ENCODE measurements around the gene CENPA. TPM values are rescaled to one million over a fixed set of nuclear protein-coding genes. Genes with fewer than 3 reads are reported as not detected.

Gene CENPA
- total and polyA plus RNA-seq, 2 of the 13 experiments (the other 11 are each of a cell fraction or from before 2014, with no cell fraction given): 28.5 to 38.5 TPM

GRCh38 chr2:26772064-26773001, 13.5 kb upstream of the CENPA start (continued):
- TF ChIP-seq SKI (IDR thresholded peaks at IDR 0.05; ENCODE audit: partially characterized antibody): peak; percentile 43
- TF ChIP-seq ARNT2 (CRISPR knock-in tag; IDR thresholded peaks at IDR 0.05; ENCODE audit: low read depth): peak; percentile 31; the same call in 1 of the 2 replicates
- 0 out of 2 replicates have a peak, but pooled peaks have one; percentile 41 for TF ChIP-seq ARNTL (CRISPR knock-in tag; IDR thresholded peaks at IDR 0.05)
- TF ChIP-seq GATAD1 (CRISPR knock-in tag; IDR thresholded peaks at IDR 0.05): 0 out of 2 replicates have a peak, but pooled peaks have one; percentile 59
- peak; percentile 63; the same call in 1 of the 2 replicates for TF ChIP-seq ZNF792 (CRISPR knock-in tag; IDR thresholded peaks at IDR 0.05)
- TF ChIP-seq NR2F6 (IDR thresholded peaks at IDR 0.05): peak; percentile 63
- peak; percentile 91 for TF ChIP-seq NR2F6 (CRISPR knock-in tag; IDR thresholded peaks at IDR 0.05)
- TF ChIP-seq TEAD3 (CRISPR knock-in tag; optimal IDR thresholded peaks at IDR 0.05; ENCODE audit: borderline replicate concordance): peak; percentile 68
- 0 out of 2 replicates have a peak, but pooled peaks have one; percentile 35 for TF ChIP-seq PITX1 (CRISPR knock-in tag; IDR thresholded peaks at IDR 0.05)
- TF ChIP-seq KLF11 (CRISPR knock-in tag; IDR thresholded peaks at IDR 0.05): peak; percentile 65; the same call in 1 of the 2 replicates
- peak; percentile 69; the same call in 1 of the 2 replicates for TF ChIP-seq RXRA (CRISPR knock-in tag; IDR thresholded peaks at IDR 0.05)
- TF ChIP-seq ATF6 (CRISPR knock-in tag; conservative IDR thresholded peaks at IDR 0.05): no peak
- TF ChIP-seq ZNF878 (CRISPR knock-in tag; IDR thresholded peaks at IDR 0.05): peak; percentile 94
- TF ChIP-seq RFX5 (IDR thresholded peaks at IDR 0.05; ENCODE audit: low read depth, low read length): no peak
- TF ChIP-seq ZBTB38 (CRISPR knock-in tag; IDR thresholded peaks at IDR 0.05): peak; percentile 82
- no peak for TF ChIP-seq GABPA (IDR thresholded peaks at IDR 0.05; ENCODE audit: low read depth, low read length)
- peak; percentile 75 for TF ChIP-seq GABPA (CRISPR knock-in tag; IDR thresholded peaks at IDR 0.05; ENCODE audit: low read depth)
- peak; percentile 59; the same call in 1 of the 2 replicates for TF ChIP-seq ZSCAN21 (CRISPR knock-in tag; IDR thresholded peaks at IDR 0.05; ENCODE audit: borderline replicate concordance)
- peak; percentile 57; the same call in 1 of the 2 replicates for TF ChIP-seq ZNF790 (CRISPR knock-in tag; IDR thresholded peaks at IDR 0.05; ENCODE audit: borderline replicate concordance)
- peak; percentile 83 for TF ChIP-seq HOMEZ (CRISPR knock-in tag; IDR thresholded peaks at IDR 0.05; ENCODE audit: low read depth)
- TF ChIP-seq TBL1XR1 (IDR thresholded peaks at IDR 0.05; ENCODE audit: borderline replicate concordance, low read length, partially characterized antibody): peak; percentile 21
- 0 out of 2 replicates have a peak, but pooled peaks have one; percentile 32 for TF ChIP-seq ZNF232 (CRISPR knock-in tag; IDR thresholded peaks at IDR 0.05; ENCODE audit: borderline replicate concordance)
- TF ChIP-seq FOXO1 (CRISPR knock-in tag; IDR thresholded peaks at IDR 0.05): peak; percentile 76; the same call in 1 of the 2 replicates
- no peak for TF ChIP-seq PAF1 (CRISPR knock-in tag; IDR thresholded peaks at IDR 0.05)
- no peak for TF ChIP-seq ZNF83 (CRISPR knock-in tag; IDR thresholded peaks at IDR 0.05; ENCODE audit: borderline replicate concordance)
- TF ChIP-seq ZFP36 (IDR thresholded peaks at IDR 0.05; ENCODE audit: borderline replicate concordance, low read depth, low read length, partially characterized antibody): no peak
- no peak for TF ChIP-seq SNAI1 (CRISPR knock-in tag; IDR thresholded peaks at IDR 0.05; ENCODE audit: borderline replicate concordance)

Data from HepG2 (cell line).